ENCODE measurements around the gene WDTC1. TPM values are rescaled to one million over a fixed set of nuclear protein-coding genes. Genes with fewer than 3 reads are reported as not detected.
A peak's percentile ranks its signal among the peaks of the same experiment; 100 is the strongest.

Gene WDTC1
- total and polyA plus RNA-seq, 2 experiments from 2014 or later, result 3.8 to 14.0 TPM

GRCh38 chr1:27355683-27356082 is 121.3 kb downstream of the WDTC1 start (continued):
- TF ChIP-seq CTCF (conservative IDR thresholded peaks at IDR 0.05; ENCODE audit: low read depth in 2 of 2), result no peak
- TF ChIP-seq ZNF114 (CRISPR knock-in tag; IDR thresholded peaks at IDR 0.05), result no peak
- no peak for TF ChIP-seq POLR2AphosphoS5 (IDR thresholded peaks at IDR 0.05; ENCODE audit: low read depth)
- TF ChIP-seq CREB1 (CRISPR knock-in tag; IDR thresholded peaks at IDR 0.05; ENCODE audit: low read depth), result no peak
- TF ChIP-seq EZH2phosphoT487 (IDR thresholded peaks at IDR 0.05; ENCODE audit: unreplicated experiment), result no peak

GRCh38 chr1:27356277-27356618 is 121.8 kb downstream of the WDTC1 start:
- ATAC-seq, result no peak

More at GRCh38 chr1:27356277-27356618, 121.8 kb downstream of the WDTC1 start:
- Histone ChIP-seq H3K4me1 (ENCODE audit: insufficient read depth) (peaks cover 21% of the 10 kb centered on the region), H4K20me1 (replicated peaks; ENCODE audit: insufficient read depth) (no peaks in the 10 kb centered on the region), H2AFZ (no peak overlapping the region), H3F3A (replicated peaks; ENCODE audit: low read depth) (peaks cover 8% of the 10 kb centered on the region; the same call in 1 of the 2 replicates), H3K79me2 (replicated peaks; ENCODE audit: insufficient read depth) (no peaks in the 10 kb centered on the region), H3K27ac (ENCODE audit: low read depth) (no peak overlapping the region), H3K27me3 (ENCODE audit: insufficient read depth) (peaks cover 36% of the 10 kb centered on the region), H3K9me2 (ENCODE audit: insufficient read depth) (no peaks in the 10 kb centered on the region), H3K4me2 (peak overlapping the region; percentile 84; the same call in 1 of the 2 replicates), H3K36me3 (ENCODE audit: insufficient read depth) (no peaks in the 10 kb centered on the region), H3K4me3 (no peak overlapping the region)
- Mint-ChIP-seq H3K36me3 (ENCODE audit: low read depth) (peaks cover 5% of the 10 kb centered on the region; the same call in 1 of the 3 replicates), H3K4me3 (no peak overlapping the region), H3K4me1 (peaks cover 24% of the 10 kb centered on the region; the same call in 2 of the 3 replicates), H3K9me3 (no peaks in the 10 kb centered on the region), H3K27me3 (ENCODE audit: insufficient read depth, low read depth, poor library complexity) (peaks cover 38% of the 10 kb centered on the region), H3K27ac (no peak overlapping the region)
- no peak for DNase-seq (ENCODE audit: low spot score)
- TF ChIP-seq EZH2 (IDR thresholded peaks at IDR 0.05; ENCODE audit: low read depth, unreplicated experiment), result no peak
- TF ChIP-seq ZNF331 (CRISPR knock-in tag; IDR thresholded peaks at IDR 0.05; ENCODE audit: low read depth), result no peak
- TF ChIP-seq EZH2phosphoT487 (IDR thresholded peaks at IDR 0.05; ENCODE audit: unreplicated experiment), result no peak
- TF ChIP-seq NANOG (IDR thresholded peaks at IDR 0.05; ENCODE audit: borderline replicate concordance), result no peak
- no peak for TF ChIP-seq CTCF (conservative IDR thresholded peaks at IDR 0.05; ENCODE audit: low read depth in 2 of 2)
- TF ChIP-seq ETS1 (IDR thresholded peaks at IDR 0.05), result no peak
- no peak for TF ChIP-seq STAT1 (IDR thresholded peaks at IDR 0.05; ENCODE audit: unreplicated experiment)
- TF ChIP-seq CREB1 (CRISPR knock-in tag; IDR thresholded peaks at IDR 0.05; ENCODE audit: low read depth), result no peak

Measured in GM23338 (cell line).